ENCODE measurements around the gene FZD2. TPM values are rescaled to one million over a fixed set of nuclear protein-coding genes. Genes with fewer than 3 reads are reported as not detected.
"Not testable (repeated sequence)": the region's sequence is repeated elsewhere in the genome, so short reads cannot be mapped to it uniquely, and the experiment has no call there.

FZD2 gene
- 30.7 TPM for polyA plus RNA-seq (2013, experiment 1 of 2)
- 37.2 TPM for polyA plus RNA-seq (2013, experiment 2 of 2)

DNA sequence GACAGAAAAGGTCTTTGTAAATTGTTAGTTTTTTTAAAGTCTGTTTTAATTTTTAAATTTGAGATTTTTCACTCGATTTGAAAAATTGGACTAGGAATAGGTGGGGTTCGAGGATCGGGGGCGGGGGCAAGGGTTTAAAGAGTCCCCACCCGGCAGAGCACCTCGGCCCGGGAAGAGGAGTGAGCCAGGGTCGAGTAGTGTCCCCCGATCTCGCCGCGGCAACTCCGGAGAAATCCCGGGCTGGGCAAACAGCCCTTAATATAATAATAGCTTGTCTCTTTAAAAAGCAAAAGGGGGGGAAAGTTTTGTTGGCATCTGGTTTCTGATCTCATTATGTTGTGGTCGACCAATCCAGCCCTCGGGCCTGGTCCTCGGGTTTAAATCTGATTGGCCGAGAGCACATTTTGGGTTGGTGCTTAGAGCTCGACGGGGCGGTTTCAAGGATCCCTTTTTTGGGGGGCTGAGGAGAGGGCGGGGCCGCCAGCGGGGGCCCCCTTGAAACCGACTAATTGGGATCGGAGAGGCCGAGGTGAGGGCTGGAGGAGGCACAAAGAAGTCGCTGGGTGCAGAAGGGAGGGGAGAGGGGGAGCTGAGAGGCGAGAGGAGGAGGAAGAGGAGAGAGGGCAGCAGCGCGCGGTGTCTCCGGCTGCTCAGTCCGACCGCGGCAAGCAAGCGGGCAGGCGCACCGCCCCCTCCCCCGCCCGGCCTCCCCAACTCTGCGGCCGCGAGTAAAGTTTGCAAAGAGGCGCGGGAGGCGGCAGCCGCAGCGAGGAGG, at the start of gene FZD2:
FZD2 (plus strand) TSS at position 653 of the 775 bp plus-strand sequence. CDS start 205 bp downstream, outside the sequence.
- Histone ChIP-seq H3K27ac (ENCODE audit: low read depth, low read length) (peak within 1 kb of the TSS; percentile 99), H3K4me1 (ENCODE audit: insufficient read depth, low read length) (peaks cover 34% of the 10 kb centered on the region)
- whole genome bisulfite sequencing, result under 1% methylated on average over 48 of the region's 49 CpGs

DNA sequence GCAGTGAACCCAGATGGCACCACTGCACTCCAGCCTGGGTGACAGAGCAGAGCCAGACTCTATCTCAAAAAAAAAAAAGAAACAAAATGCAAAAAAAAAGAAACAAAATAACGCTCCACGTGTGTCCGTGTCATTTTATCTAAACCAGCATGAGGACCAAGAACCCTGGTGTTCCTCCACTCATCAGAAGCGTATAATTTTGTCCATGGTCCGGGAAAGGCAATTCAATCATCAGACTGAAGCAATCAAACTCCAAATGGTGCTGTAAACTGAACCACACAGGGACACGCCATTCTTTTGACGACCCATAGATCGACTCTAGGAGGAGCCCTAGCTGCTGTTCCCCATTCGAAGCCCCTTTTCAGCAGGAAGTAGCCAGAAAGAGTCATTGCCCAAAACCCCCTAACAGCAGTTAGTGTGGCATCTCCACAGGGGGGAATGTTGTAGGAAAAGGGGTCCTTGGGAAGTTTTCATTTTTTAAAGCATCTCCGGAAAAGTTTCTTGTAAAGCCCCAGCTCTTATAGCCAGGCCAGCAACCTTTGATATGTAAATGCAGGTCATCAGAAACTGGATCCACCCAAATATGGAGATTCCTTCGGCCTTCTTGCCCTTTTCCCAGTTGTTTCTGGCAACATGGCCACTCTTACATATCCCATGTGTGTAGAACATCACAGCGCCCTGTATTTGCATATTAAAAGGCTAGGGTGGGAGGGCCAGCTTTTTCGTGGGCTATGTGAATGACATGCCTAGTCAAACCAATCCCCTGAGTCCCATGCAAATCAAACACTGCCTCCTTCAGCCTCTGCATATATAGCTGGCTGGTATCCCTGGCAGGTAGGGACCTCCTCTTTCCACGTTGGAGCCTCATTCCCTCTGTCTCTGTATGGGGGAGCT, 45.8 kb upstream of the FZD2 start:
- WGBS, result 19% methylated on average over 14 of the region's 14 CpGs
- Histone ChIP-seq H3K9ac (ENCODE audit: low read depth, low read length) (peak overlapping the region; percentile 60; the same call in 1 of the 2 replicates), H3K4me3 (ENCODE audit: low read length) (peak overlapping the region; percentile 41), H3K27ac (ENCODE audit: low read depth, low read length) (peak overlapping the region; percentile 88)
- not testable (repeated sequence) for H3K27me3 ChIP-seq (ENCODE audit: insufficient read depth, low read length); H3K9me3 ChIP-seq (ENCODE audit: insufficient read depth, low read depth, low read length); H3K36me3 ChIP-seq (ENCODE audit: insufficient read depth, low read length); H3K4me1 ChIP-seq (ENCODE audit: insufficient read depth, low read length)

More for the DNA sequence above, at the start of gene FZD2:
- Histone ChIP-seq H3K36me3 (ENCODE audit: insufficient read depth, low read length) (no peaks in the 10 kb centered on the region), H3K9ac (ENCODE audit: low read depth, low read length) (peak within 1 kb of the TSS; percentile 89), H3K27me3 (ENCODE audit: insufficient read depth, low read length) (peaks cover 51% of the 10 kb centered on the region), H3K4me3 (ENCODE audit: low read length) (peak within 1 kb of the TSS; percentile 80), H3K9me3 (ENCODE audit: insufficient read depth, low read depth, low read length) (no peaks in the 10 kb centered on the region)

GRCh38 chr17:44518032-44518431, 39.3 kb upstream of the FZD2 start:
- 85% methylated on average over 3 of the region's 3 CpGs for WGBS
- H3K9me3 ChIP-seq (ENCODE audit: insufficient read depth, low read depth, low read length), result no peaks in the 10 kb centered on the region
- H3K27me3 ChIP-seq (ENCODE audit: insufficient read depth, low read length), result no peaks in the 10 kb centered on the region
- no peak overlapping the region for H3K9ac ChIP-seq (ENCODE audit: low read depth, low read length)
- no peak overlapping the region for H3K27ac ChIP-seq (ENCODE audit: low read depth, low read length)
- no peaks in the 10 kb centered on the region for H3K4me1 ChIP-seq (ENCODE audit: insufficient read depth, low read length)
- H3K4me3 ChIP-seq (ENCODE audit: low read length), result no peak overlapping the region
- no peaks in the 10 kb centered on the region for H3K36me3 ChIP-seq (ENCODE audit: insufficient read depth, low read length)

- Histone ChIP-seq H3K27me3 (ENCODE audit: insufficient read depth, low read length) (no peaks in the 10 kb centered on the region), H3K27ac (ENCODE audit: low read depth, low read length) (no peak overlapping the region), H3K4me1 (ENCODE audit: insufficient read depth, low read length) (no peaks in the 10 kb centered on the region), H3K36me3 (ENCODE audit: insufficient read depth, low read length) (no peaks in the 10 kb centered on the region), H3K4me3 (ENCODE audit: low read length) (no peak overlapping the region), H3K9me3 (ENCODE audit: insufficient read depth, low read depth, low read length) (peaks cover 5% of the 10 kb centered on the region; the same call in 1 of the 2 replicates), H3K9ac (ENCODE audit: low read depth, low read length) (no peak overlapping the region)
- WGBS, result 80% methylated on average over 14 of the region's 14 CpGs
These were observed 34.2 kb upstream of the FZD2 start for GRCh38 chr17:44522883-44523671.

DNA sequence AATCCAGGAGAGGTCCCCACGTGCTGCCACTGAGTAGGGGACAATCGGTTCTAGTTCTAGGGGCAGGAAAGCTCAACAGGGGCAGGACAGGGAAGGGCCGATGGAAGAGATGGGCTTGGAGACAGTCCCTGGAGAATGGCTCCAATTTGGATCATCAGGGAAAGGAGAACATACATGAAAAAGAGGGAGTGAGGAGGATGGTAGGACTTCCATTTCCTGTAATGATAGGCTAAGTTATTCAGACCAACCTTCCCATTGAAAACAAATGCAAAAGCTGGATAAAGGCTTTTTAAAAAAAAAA, 33.7 kb upstream of the FZD2 start:
- H3K36me3 ChIP-seq (ENCODE audit: insufficient read depth, low read length), result no peaks in the 10 kb centered on the region
- WGBS, result 82% methylated on average over 3 of the region's 3 CpGs
- H3K9ac ChIP-seq (ENCODE audit: low read depth, low read length), result no peak overlapping the region
- H3K4me1 ChIP-seq (ENCODE audit: insufficient read depth, low read length), result no peaks in the 10 kb centered on the region
- H3K4me3 ChIP-seq (ENCODE audit: low read length), result no peak overlapping the region
- no peaks in the 10 kb centered on the region for H3K27me3 ChIP-seq (ENCODE audit: insufficient read depth, low read length)
- H3K27ac ChIP-seq (ENCODE audit: low read depth, low read length), result no peak overlapping the region
- peaks cover 5% of the 10 kb centered on the region; the same call in 1 of the 2 replicates for H3K9me3 ChIP-seq (ENCODE audit: insufficient read depth, low read depth, low read length)

DNA sequence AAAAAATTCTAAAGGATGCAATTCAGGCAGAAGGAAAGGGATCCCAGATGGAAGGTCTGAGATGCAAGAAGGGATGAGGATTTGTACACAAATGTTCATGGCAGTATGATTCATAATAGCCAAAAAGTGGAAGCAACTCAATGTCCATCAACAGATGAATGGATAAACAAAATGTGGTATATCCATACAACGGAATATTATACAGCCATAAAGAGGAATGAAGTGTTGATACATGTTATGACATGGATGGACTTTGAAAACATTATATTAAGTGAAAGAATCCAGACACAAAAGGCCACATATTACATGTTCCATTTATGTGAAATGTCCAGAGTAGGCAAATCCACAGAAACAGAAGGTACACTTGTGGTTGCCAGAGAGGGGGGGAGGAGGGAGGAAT, 30.2 kb upstream of the FZD2 start:
- Histone ChIP-seq H3K36me3 (ENCODE audit: insufficient read depth, low read length) (no peaks in the 10 kb centered on the region), H3K27me3 (ENCODE audit: insufficient read depth, low read length) (no peaks in the 10 kb centered on the region), H3K27ac (ENCODE audit: low read depth, low read length) (no peak overlapping the region), H3K4me3 (ENCODE audit: low read length) (no peak overlapping the region), H3K4me1 (ENCODE audit: insufficient read depth, low read length) (no peaks in the 10 kb centered on the region), H3K9me3 (ENCODE audit: insufficient read depth, low read depth, low read length) (peaks cover 5% of the 10 kb centered on the region; the same call in 1 of the 2 replicates), H3K9ac (ENCODE audit: low read depth, low read length) (no peak overlapping the region)
- WGBS, result no CpG with 5 or more reads among the region's 1 CpG

- no peak overlapping the region for H3K4me3 ChIP-seq (ENCODE audit: low read length)
- no peaks in the 10 kb centered on the region for H3K36me3 ChIP-seq (ENCODE audit: insufficient read depth, low read length)
- no peak overlapping the region for H3K9ac ChIP-seq (ENCODE audit: low read depth, low read length)
- H3K27me3 ChIP-seq (ENCODE audit: insufficient read depth, low read length), result no peaks in the 10 kb centered on the region
- 95% methylated on average over 28 of the region's 28 CpGs for WGBS
- H3K9me3 ChIP-seq (ENCODE audit: insufficient read depth, low read depth, low read length), result peaks cover 5% of the 10 kb centered on the region; the same call in 1 of the 2 replicates
- H3K4me1 ChIP-seq (ENCODE audit: insufficient read depth, low read length), result no peaks in the 10 kb centered on the region
- no peak overlapping the region for H3K27ac ChIP-seq (ENCODE audit: low read depth, low read length)
These were observed 29.3 kb upstream of the FZD2 start for GRCh38 chr17:44527954-44528353.

- Histone ChIP-seq H3K27ac (ENCODE audit: low read depth, low read length) (no peak overlapping the region), H3K4me1 (ENCODE audit: insufficient read depth, low read length) (peaks cover 7% of the 10 kb centered on the region), H3K4me3 (ENCODE audit: low read length) (no peak overlapping the region), H3K36me3 (ENCODE audit: insufficient read depth, low read length) (no peaks in the 10 kb centered on the region), H3K9ac (ENCODE audit: low read depth, low read length) (no peak overlapping the region), H3K9me3 (ENCODE audit: insufficient read depth, low read depth, low read length) (peaks cover 5% of the 10 kb centered on the region; the same call in 1 of the 2 replicates), H3K27me3 (ENCODE audit: insufficient read depth, low read length) (no peaks in the 10 kb centered on the region; the same call in 1 of the 2 replicates)
- WGBS, result 77% methylated on average over 3 of the region's 3 CpGs
These were observed 27.4 kb upstream of the FZD2 start for GRCh38 chr17:44529864-44530263.

DNA sequence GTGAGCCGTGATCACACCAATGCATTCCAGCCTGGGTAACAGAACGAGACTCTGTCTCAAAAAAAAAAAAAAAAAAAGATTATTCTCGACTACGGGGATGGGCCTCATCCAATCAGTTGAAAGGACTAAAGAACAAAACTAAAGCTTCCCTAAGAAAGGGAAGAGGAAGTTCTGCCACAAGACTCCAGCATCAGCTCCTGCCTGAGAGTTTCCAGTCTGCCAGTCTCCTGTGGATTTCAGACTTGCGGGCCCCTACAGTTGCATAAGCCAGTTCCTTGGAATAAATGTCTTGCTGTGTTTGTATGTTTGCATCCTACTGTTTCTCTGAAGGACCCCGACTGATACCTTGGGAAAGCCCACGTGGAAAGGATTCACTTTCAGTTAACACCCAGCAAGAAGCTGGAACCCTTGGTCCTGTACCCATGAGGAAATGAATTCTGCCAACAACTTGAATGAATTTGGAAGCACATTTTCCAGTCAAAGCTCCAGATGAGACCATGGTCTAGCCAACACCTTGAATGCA, 26.3 kb upstream of the FZD2 start:
- H3K4me1 ChIP-seq (ENCODE audit: insufficient read depth, low read length), result peaks cover 7% of the 10 kb centered on the region
- H3K9ac ChIP-seq (ENCODE audit: low read depth, low read length), result no peak overlapping the region
- H3K4me3 ChIP-seq (ENCODE audit: low read length), result no peak overlapping the region
- peaks cover 6% of the 10 kb centered on the region for H3K27me3 ChIP-seq (ENCODE audit: insufficient read depth, low read length)
- peaks cover 5% of the 10 kb centered on the region; the same call in 1 of the 2 replicates for H3K9me3 ChIP-seq (ENCODE audit: insufficient read depth, low read depth, low read length)
- H3K27ac ChIP-seq (ENCODE audit: low read depth, low read length), result no peak overlapping the region
- H3K36me3 ChIP-seq (ENCODE audit: insufficient read depth, low read length), result no peaks in the 10 kb centered on the region
- 77% methylated on average over 7 of the region's 7 CpGs for WGBS

- 24% methylated on average over 21 of the region's 21 CpGs for WGBS
- peaks cover 29% of the 10 kb centered on the region for H3K27me3 ChIP-seq (ENCODE audit: insufficient read depth, low read length)
- no peaks in the 10 kb centered on the region for H3K36me3 ChIP-seq (ENCODE audit: insufficient read depth, low read length)
- H3K9me3 ChIP-seq (ENCODE audit: insufficient read depth, low read depth, low read length), result no peaks in the 10 kb centered on the region
- peak overlapping the region; percentile 65; the same call in 1 of the 2 replicates for H3K9ac ChIP-seq (ENCODE audit: low read depth, low read length)
- peak overlapping the region; percentile 25; the same call in 1 of the 2 replicates for H3K4me3 ChIP-seq (ENCODE audit: low read length)
- peak overlapping the region; percentile 45; the same call in 1 of the 2 replicates for H3K27ac ChIP-seq (ENCODE audit: low read depth, low read length)
- H3K4me1 ChIP-seq (ENCODE audit: insufficient read depth, low read length), result peaks cover 17% of the 10 kb centered on the region
These were observed 23.6 kb upstream of the FZD2 start for GRCh38 chr17:44533533-44534246.
